Measurements from ENCODE around the gene CENPT.

Gene CENPT

GRCh38 chr16:67822511-67822910, 25.0 kb downstream of the CENPT start:
- Histone ChIP-seq H3K4me3 (ENCODE audit: insufficient read depth, low read length, poor library complexity, severe bottlenecking) (no peak overlapping the region), H3K79me2 (ENCODE audit: insufficient read depth, low read length) (no peaks in the 10 kb centered on the region), H3K27me3 (ENCODE audit: low read length) (no peaks in the 10 kb centered on the region), H2AFZ (ENCODE audit: low read depth, low read length, severe bottlenecking) (no peak overlapping the region), H3K27ac (ENCODE audit: low read depth, low read length) (no peak overlapping the region), H3K9me2 (replicated peaks; ENCODE audit: insufficient read depth, low read length) (no peaks in the 10 kb centered on the region), H3K4me2 (ENCODE audit: low read depth, low read length, poor library complexity, severe bottlenecking) (no peak overlapping the region), H3K36me3 (ENCODE audit: low read length) (no peaks in the 10 kb centered on the region), H3K9me3 (ENCODE audit: insufficient read depth, low read length) (no peaks in the 10 kb centered on the region), H3F3A (ENCODE audit: insufficient read depth) (no peaks in the 10 kb centered on the region), H4K20me1 (ENCODE audit: low read depth, low read length) (no peaks in the 10 kb centered on the region), H3K9ac (ENCODE audit: low read length) (no peak overlapping the region)
- TF ChIP-seq EZH2phosphoT487 (conservative IDR thresholded peaks at IDR 0.05; ENCODE audit: low read length) (no peak), CTCF (IDR thresholded peaks at IDR 0.05; ENCODE audit: insufficient read depth, low read length, poor library complexity, severe bottlenecking) (no peak)

- Histone ChIP-seq H3K9me3 (ENCODE audit: insufficient read depth, low read length) (no peaks in the 10 kb centered on the region), H3K36me3 (ENCODE audit: low read length) (no peaks in the 10 kb centered on the region), H3K4me3 (ENCODE audit: insufficient read depth, low read length, poor library complexity, severe bottlenecking) (no peak overlapping the region), H3K9ac (ENCODE audit: low read length) (no peak overlapping the region), H3K27me3 (ENCODE audit: low read length) (no peaks in the 10 kb centered on the region), H3K9me2 (replicated peaks; ENCODE audit: insufficient read depth, low read length) (no peaks in the 10 kb centered on the region), H3F3A (ENCODE audit: insufficient read depth) (no peaks in the 10 kb centered on the region), H2AFZ (ENCODE audit: low read depth, low read length, severe bottlenecking) (no peak overlapping the region), H4K20me1 (ENCODE audit: low read depth, low read length) (no peaks in the 10 kb centered on the region), H3K4me2 (ENCODE audit: low read depth, low read length, poor library complexity, severe bottlenecking) (no peak overlapping the region), H3K27ac (ENCODE audit: low read depth, low read length) (no peak overlapping the region), H3K79me2 (ENCODE audit: insufficient read depth, low read length) (no peaks in the 10 kb centered on the region)
- no peak for TF ChIP-seq EZH2phosphoT487 (conservative IDR thresholded peaks at IDR 0.05; ENCODE audit: low read length)
- TF ChIP-seq CTCF (IDR thresholded peaks at IDR 0.05; ENCODE audit: insufficient read depth, low read length, poor library complexity, severe bottlenecking), result no peak
Measured at GRCh38 chr16:67820608-67821259, 26.8 kb downstream of the CENPT start.

- Histone ChIP-seq H3K79me2 (ENCODE audit: insufficient read depth, low read length) (no peaks in the 10 kb centered on the region), H3K27ac (ENCODE audit: low read depth, low read length) (no peak overlapping the region), H3K9me3 (ENCODE audit: insufficient read depth, low read length) (no peaks in the 10 kb centered on the region), H3F3A (ENCODE audit: insufficient read depth) (no peaks in the 10 kb centered on the region), H3K4me3 (ENCODE audit: insufficient read depth, low read length, poor library complexity, severe bottlenecking) (no peak overlapping the region), H4K20me1 (ENCODE audit: low read depth, low read length) (no peaks in the 10 kb centered on the region), H3K27me3 (ENCODE audit: low read length) (no peaks in the 10 kb centered on the region), H3K4me2 (ENCODE audit: low read depth, low read length, poor library complexity, severe bottlenecking) (no peak overlapping the region), H3K9me2 (replicated peaks; ENCODE audit: insufficient read depth, low read length) (no peaks in the 10 kb centered on the region), H3K9ac (ENCODE audit: low read length) (no peak overlapping the region), H2AFZ (ENCODE audit: low read depth, low read length, severe bottlenecking) (no peak overlapping the region), H3K36me3 (ENCODE audit: low read length) (no peaks in the 10 kb centered on the region)
- TF ChIP-seq EZH2phosphoT487 (conservative IDR thresholded peaks at IDR 0.05; ENCODE audit: low read length) (no peak), CTCF (IDR thresholded peaks at IDR 0.05; ENCODE audit: insufficient read depth, low read length, poor library complexity, severe bottlenecking) (no peak)
Measured at GRCh38 chr16:67814567-67814966, 32.9 kb downstream of the CENPT start.
